SU-DHL-6 (cell line): ENCODE measurements around the gene CD180.

Source experiments
- H2AFZ ChIP-seq: fragments of 200-600 bp; sonication (generic); 2 replicates; pipeline ENCODE4 v1.6.1; 2014; ENCODE audit warnings: low read depth, mild to moderate bottlenecking, moderate library complexity, mixed read lengths, antibody characterized with exemption, low read length; ENCODE audit not compliant: severe bottlenecking
- H3F3A ChIP-seq: fragments of 200-600 bp; shearing (Covaris generic); 2 replicates; pipeline ENCODE4 v1.6.0; 2016; ENCODE audit warnings: antibody characterized with exemption, mild to moderate bottlenecking; ENCODE audit not compliant: insufficient read depth
- H3K27ac ChIP-seq: fragments of 200-600 bp; sonication (generic); 2 replicates; pipeline ENCODE4 v1.5.1; 2016; ENCODE audit warnings: low read depth, mild to moderate bottlenecking, low read length, moderate library complexity, mixed read lengths
- H3K27me3 ChIP-seq: fragments of 200-600 bp; sonication (generic), shearing (Covaris generic); 2 replicates; pipeline ENCODE4 v1.6.0; 2014; ENCODE audit warnings: mild to moderate bottlenecking, low read length
- H3K36me3 ChIP-seq: fragments of 200-600 bp; sonication (generic); 2 replicates; pipeline ENCODE4 v1.6.1; 2014; ENCODE audit warnings: mild to moderate bottlenecking, low read length, mixed read lengths
- H3K4me2 ChIP-seq: fragments of 300-600, 200-600 bp; shearing (Covaris generic), sonication (generic); 2 replicates; pipeline ENCODE4 v1.6.0; 2014; ENCODE audit warnings: low read length, low read depth, mild to moderate bottlenecking; ENCODE audit not compliant: poor library complexity, severe bottlenecking
- H3K4me3 ChIP-seq: fragments of 200-600 bp; sonication (generic); 2 replicates; pipeline ENCODE4 v1.5.1; 2014; ENCODE audit warnings: antibody characterized with exemption, low read length, mild to moderate bottlenecking, mixed read lengths; ENCODE audit not compliant: insufficient read depth, poor library complexity, severe bottlenecking
- H3K79me2 ChIP-seq: fragments of 200-600 bp; sonication (generic); 2 replicates; pipeline ENCODE4 v1.6.1; 2014; ENCODE audit warnings: mild to moderate bottlenecking, low read length, moderate library complexity; ENCODE audit not compliant: insufficient read depth
- H3K9ac ChIP-seq: fragments of 200-600 bp; sonication (generic); 2 replicates; pipeline ENCODE4 v1.7.0; 2014; ENCODE audit warnings: mild to moderate bottlenecking, low read length
- H3K9me2 ChIP-seq: fragments of 200-600 bp; sonication (generic); replicated peaks from 2 replicates; pipeline ENCODE4 v1.6.1; 2014; ENCODE audit warnings: low read length; ENCODE audit not compliant: insufficient read depth
- H3K9me3 ChIP-seq: fragments of 200-600 bp; sonication (generic); 2 replicates; pipeline ENCODE4 v1.6.1; 2014; ENCODE audit warnings: low read length, mixed read lengths; ENCODE audit not compliant: insufficient read depth
- H4K20me1 ChIP-seq: fragments of 200-600 bp; sonication (generic); 2 replicates; pipeline ENCODE4 v1.6.1; 2014; ENCODE audit warnings: low read depth, mild to moderate bottlenecking, antibody characterized with exemption, low read length, moderate library complexity, mixed read lengths
- CTCF ChIP-seq: fragments of 200-600 bp; sonication (generic); IDR thresholded peaks from one replicate; pipeline ENCODE4 v1.5.1; 2017; ENCODE audit warnings: antibody characterized with exemption, mild to moderate bottlenecking, low read length, moderate library complexity; ENCODE audit not compliant: insufficient read depth, poor library complexity, severe bottlenecking
- EZH2phosphoT487 ChIP-seq: fragments of 200-600 bp; sonication (generic), shearing (Covaris generic); conservative IDR thresholded peaks from 2 replicates; pipeline ENCODE4 v1.6.1; 2018; ENCODE audit warnings: mild to moderate bottlenecking, antibody characterized with exemption, low read length, moderate library complexity, mixed read lengths

The CD180 gene

DNA sequence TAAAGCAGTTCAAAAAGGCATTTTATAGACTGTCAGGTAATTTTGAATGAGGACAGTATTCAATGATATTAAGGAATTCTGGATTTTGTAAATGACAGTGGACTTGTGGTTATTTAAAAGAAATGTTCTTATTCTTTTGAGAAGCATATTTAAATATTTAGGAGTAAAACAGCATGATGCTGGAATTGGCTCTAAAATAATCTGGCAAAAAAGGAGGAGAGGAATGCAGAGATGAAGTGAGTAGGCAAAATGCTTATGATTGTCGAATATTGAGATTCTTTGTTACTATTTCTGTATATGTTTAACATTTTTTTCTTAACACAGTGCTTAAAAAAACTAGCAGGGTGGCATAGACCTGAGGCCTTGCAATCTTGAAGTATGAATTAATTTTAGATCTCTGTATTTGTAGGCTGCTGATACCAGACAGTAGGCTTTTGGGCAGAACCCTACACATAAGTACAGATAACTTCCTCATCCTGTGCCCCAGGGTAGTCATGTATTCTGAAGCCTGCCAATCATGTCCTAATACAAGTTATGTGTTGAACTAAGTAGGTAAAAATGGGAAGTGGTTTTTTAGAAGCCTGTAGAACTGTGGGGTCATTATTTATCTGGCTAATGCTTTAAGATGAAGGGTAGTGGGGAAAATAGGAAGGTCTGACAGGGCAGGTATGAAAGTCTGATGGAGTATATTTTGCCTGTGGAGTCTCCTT, 9.4 kb downstream of the CD180 start:
- peak overlapping the region; percentile 17 for H3K4me2 ChIP-seq

GRCh38 chr5:67183859-67184258, 12.7 kb downstream of the CD180 start:
- H3K9ac ChIP-seq: no peak overlapping the region
- H3K9me2 ChIP-seq: no peaks in the 10 kb centered on the region
- no peak overlapping the region for H3K4me3 ChIP-seq
- peaks cover 3% of the 10 kb centered on the region; the same call in 1 of the 2 replicates for H3K36me3 ChIP-seq
- H3K79me2 ChIP-seq: 0 out of 2 replicates have a peak, but pooled peaks cover 3% of the 10 kb centered on the region
- H3K27me3 ChIP-seq: no peaks in the 10 kb centered on the region
- TF ChIP-seq CTCF (no peak), EZH2phosphoT487 (no peak)
- H3K4me2 ChIP-seq: no peak overlapping the region
- no peak overlapping the region for H3K27ac ChIP-seq
- H3K9me3 ChIP-seq: no peaks in the 10 kb centered on the region
- H2AFZ ChIP-seq: no peak overlapping the region
- H3F3A ChIP-seq: no peaks in the 10 kb centered on the region
- no peaks in the 10 kb centered on the region for H4K20me1 ChIP-seq

More for the DNA sequence above, 9.4 kb downstream of the CD180 start:
- Histone ChIP-seq H3K79me2 (peaks cover 6% of the 10 kb centered on the region; the same call in 1 of the 2 replicates), H3K9me3 (no peaks in the 10 kb centered on the region), H3F3A (no peaks in the 10 kb centered on the region), H3K4me3 (no peak overlapping the region), H4K20me1 (no peaks in the 10 kb centered on the region), H3K27ac (0 out of 2 replicates have a peak overlapping the region, but pooled peaks have one; percentile 12), H3K9ac (no peak overlapping the region), H3K9me2 (no peaks in the 10 kb centered on the region), H3K36me3 (peaks cover 3% of the 10 kb centered on the region; the same call in 1 of the 2 replicates), H3K27me3 (no peaks in the 10 kb centered on the region), H2AFZ (no peak overlapping the region)
- TF ChIP-seq EZH2phosphoT487 (no peak), CTCF (no peak)

DNA sequence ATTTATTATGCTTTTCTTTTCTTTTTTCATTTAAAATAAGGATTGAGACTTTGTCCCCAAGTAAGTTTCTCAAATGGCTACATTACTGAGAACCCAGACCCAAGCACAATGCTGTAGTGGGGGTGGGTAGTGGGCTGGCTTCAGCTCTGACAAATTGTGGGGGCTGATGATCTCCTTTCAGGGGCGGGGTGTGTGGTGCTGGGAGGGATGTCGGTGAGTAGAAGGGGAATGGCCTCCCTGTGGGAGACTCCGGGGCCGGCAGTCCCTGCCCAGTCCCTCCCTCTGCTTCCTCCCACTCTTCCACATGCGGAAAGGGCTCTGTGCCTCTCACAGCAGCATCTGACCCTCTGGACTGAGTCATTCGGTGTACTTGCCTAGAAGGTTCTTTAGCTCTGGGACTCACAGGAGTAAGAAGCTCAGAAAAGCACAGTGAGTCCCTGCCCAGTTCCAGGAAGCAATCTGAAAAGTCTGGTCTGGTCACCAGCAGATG, 14.3 kb downstream of the CD180 start:
- Histone ChIP-seq H3K9me2 (no peaks in the 10 kb centered on the region), H3K4me2 (no peak overlapping the region), H3F3A (no peaks in the 10 kb centered on the region), H4K20me1 (no peaks in the 10 kb centered on the region), H3K4me3 (no peak overlapping the region), H2AFZ (no peak overlapping the region), H3K9ac (no peak overlapping the region), H3K27ac (no peak overlapping the region), H3K79me2 (0 out of 2 replicates have a peak, but pooled peaks cover 3% of the 10 kb centered on the region), H3K27me3 (no peaks in the 10 kb centered on the region), H3K9me3 (no peaks in the 10 kb centered on the region), H3K36me3 (peaks cover 3% of the 10 kb centered on the region; the same call in 1 of the 2 replicates)
- TF ChIP-seq CTCF (no peak), EZH2phosphoT487 (no peak)
